Stimulated activated naive CD8-positive, alpha-beta T cell treated with anti-CD3 and anti-CD28 coated beads, Interleukin-15, amount 100 ng/mL, for 72 hours (primary cell): ENCODE data around the gene ARHGAP15.

Experiments
- ATAC-seq: fragments of 150-1000 bp; cut with Tn5 transposase; 2 replicates; pipeline ENCODE4 v1.10.0; 2021; ENCODE audit warnings: mild to moderate bottlenecking, moderate library complexity
- DNase-seq, 2 donors: peaks; one replicate each; pipeline ENCODE4 v3.0.0; 2021 to 2022
- H3K27ac Mint-ChIP-seq, 2 donors: one replicate each; pipeline ENCODE4 v1.8.0; 2022; ENCODE audit warnings: mild to moderate bottlenecking in 2 of 2, mixed read lengths in 2 of 2, moderate library complexity in 2 of 2
- H3K27me3 Mint-ChIP-seq: one replicate; pipeline ENCODE4 v1.8.0; 2022; ENCODE audit warnings: mixed read lengths
- H3K4me1 Mint-ChIP-seq: one replicate; pipeline ENCODE4 v1.8.0; 2022; ENCODE audit warnings: mild to moderate bottlenecking, mixed read lengths
- H3K4me3 Mint-ChIP-seq, 2 donors: one replicate each; pipeline ENCODE4 v1.8.0; 2022; ENCODE audit warnings: mild to moderate bottlenecking in 2 of 2, mixed read lengths in 2 of 2, moderate library complexity in 1 of 2
- H3K9me3 Mint-ChIP-seq, 2 donors: one replicate each; pipeline ENCODE4 v1.8.0; 2022; ENCODE audit warnings: mixed read lengths in 2 of 2

Gene ARHGAP15

DNA sequence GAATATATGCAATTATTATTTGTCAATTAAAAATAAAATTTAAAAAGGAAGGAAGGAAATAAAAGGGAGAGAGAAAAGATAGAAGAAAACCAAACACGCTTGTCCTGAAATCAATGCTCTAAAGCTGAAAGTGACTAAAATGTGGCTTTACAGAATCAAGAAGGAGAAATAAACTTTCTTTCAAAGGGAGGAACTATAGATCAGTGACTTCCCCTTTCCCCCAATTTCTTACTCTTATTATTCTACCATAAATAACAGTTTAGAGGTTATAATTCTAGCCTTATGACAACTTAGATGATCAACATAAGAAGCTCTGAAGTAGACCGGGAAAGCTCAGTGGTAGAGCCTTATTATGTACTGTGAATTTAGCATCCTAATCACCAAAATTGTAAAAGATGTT, 122.5 kb downstream of the ARHGAP15 start:
- H3K9me3 Mint-ChIP-seq: no peaks in the 10 kb centered on the region
- DNase-seq (no peak), ATAC-seq (no peak)
- peak overlapping the region in 1 of 2 donors; percentile 81 for H3K27ac Mint-ChIP-seq
- H3K27me3 Mint-ChIP-seq: no peaks in the 10 kb centered on the region
- H3K4me1 Mint-ChIP-seq: peaks cover 47% of the 10 kb centered on the region
- H3K4me3 Mint-ChIP-seq: peak overlapping the region; percentile 33 to 70

DNA sequence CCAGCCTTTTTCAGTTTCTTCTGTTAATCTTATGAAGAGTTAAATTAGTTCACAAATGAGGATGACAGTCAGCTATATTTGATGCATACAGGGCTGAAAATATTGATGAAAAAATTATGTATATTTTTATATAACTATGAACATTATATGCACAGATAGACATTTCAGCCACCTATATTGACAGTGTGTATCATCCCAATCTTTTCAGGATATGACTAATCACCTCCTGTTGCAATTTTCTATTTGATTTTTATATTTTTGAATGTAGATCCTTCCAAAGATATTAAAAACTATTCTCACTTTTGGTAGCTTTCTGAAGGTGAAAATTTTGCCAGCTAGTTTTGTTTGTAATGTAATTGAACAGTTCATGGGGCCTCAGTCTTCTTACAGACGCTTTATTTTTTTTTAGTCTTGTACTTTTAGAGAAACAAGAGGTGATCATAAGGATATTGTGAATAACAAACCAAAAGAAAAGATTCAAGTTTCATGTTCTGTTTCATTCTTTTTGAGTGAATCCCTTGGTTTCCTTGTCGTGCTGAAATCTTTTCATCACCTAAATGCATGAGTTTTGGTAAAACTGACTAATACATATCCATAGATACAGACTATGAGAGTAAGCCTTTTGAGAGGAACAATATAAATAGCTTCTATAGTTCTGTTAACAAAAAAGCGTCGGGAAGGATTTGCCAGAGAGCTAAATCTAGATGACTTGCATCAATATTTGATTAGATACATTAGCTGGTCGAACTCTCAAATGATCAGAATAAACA, 123.1 kb downstream of the ARHGAP15 start:
- peak; percentile 54 for ATAC-seq
- H3K4me1 Mint-ChIP-seq: peaks cover 53% of the 10 kb centered on the region

DNA sequence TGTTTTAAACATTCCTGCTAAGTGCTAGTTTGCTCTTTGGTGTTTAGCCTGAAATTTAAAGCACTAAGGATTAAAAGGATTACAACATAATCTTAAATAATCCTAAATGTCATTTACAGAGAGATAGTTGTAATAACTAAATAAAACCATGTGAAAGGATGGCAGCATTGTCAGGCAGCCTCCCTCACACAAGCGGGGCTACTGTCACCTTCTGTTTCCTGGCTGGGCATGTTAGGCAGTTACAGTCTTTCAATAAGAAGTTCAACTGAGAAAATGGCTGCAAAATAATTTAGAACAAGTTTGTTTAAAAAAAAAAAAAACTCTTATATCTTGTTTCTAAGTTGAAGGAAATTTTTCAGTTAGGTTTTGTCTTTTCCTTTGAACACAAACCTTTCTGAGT, 124.9 kb downstream of the ARHGAP15 start:
- ATAC-seq: no peak
- peak in 1 of 2 donors; percentile 19 for DNase-seq
- peak overlapping the region; percentile 41 to 66 for H3K4me3 Mint-ChIP-seq
- H3K4me1 Mint-ChIP-seq: peaks cover 68% of the 10 kb centered on the region
- H3K27me3 Mint-ChIP-seq: no peaks in the 10 kb centered on the region
- H3K27ac Mint-ChIP-seq: peak overlapping the region; percentile 94 to 96
- H3K9me3 Mint-ChIP-seq: no peaks in the 10 kb centered on the region

More for the DNA sequence above, 123.1 kb downstream of the ARHGAP15 start:
- Mint-ChIP-seq H3K27ac (peak overlapping the region; percentile 42 to 94), H3K4me3 (peak overlapping the region; percentile 59 to 79), H3K27me3 (no peaks in the 10 kb centered on the region), H3K9me3 (no peaks in the 10 kb centered on the region)
- DNase-seq: no peak

DNA sequence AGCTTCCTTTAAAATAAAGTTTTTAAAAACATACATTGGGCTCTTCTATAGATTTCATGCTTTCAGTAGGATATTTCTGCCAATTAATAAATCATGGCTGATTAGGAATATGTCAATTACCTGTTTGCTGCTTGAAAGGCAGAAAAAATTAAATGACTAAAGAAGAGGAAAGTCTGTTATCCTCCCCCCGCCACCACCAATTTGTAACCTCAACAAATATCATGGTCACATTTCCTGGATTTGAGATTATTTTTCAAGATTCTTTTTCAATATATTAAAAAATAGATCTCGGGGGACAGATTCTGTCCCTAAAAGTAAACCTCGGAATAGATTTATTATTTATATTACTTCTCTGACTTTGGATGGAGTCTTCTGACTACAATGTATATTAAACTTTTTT, 125.9 kb downstream of the ARHGAP15 start:
- Mint-ChIP-seq H3K4me1 (peaks cover 74% of the 10 kb centered on the region), H3K27me3 (no peaks in the 10 kb centered on the region), H3K27ac (peak overlapping the region in 1 of 2 donors; percentile 86), H3K4me3 (peak overlapping the region; percentile 41 to 88), H3K9me3 (no peaks in the 10 kb centered on the region)
- ATAC-seq: no peak
- no peak for DNase-seq

DNA sequence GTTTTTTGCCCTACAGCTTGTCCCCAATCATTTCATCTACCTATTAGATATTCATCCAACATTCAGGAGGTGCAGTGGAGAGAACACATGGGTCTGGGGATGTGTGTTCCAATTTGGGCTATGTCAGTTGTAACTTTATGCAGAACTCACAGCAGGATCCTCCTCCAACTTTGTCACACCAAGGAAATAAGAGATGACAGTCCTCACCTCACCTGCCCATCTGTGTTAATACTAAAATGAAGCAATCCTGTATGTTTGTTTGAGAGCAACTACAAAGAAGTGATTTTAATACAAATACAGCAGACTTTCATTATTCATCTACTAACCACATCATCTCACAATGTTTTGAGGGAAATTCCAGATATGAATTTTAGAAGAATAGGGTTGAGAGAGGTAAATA, 126.7 kb downstream of the ARHGAP15 start:
- Mint-ChIP-seq H3K9me3 (no peaks in the 10 kb centered on the region), H3K4me1 (peaks cover 73% of the 10 kb centered on the region), H3K27me3 (no peaks in the 10 kb centered on the region), H3K4me3 (peak overlapping the region; percentile 79 to 88), H3K27ac (peak overlapping the region; percentile 95 to 97)
- ATAC-seq: peak; percentile 76
- peak in 1 of 2 donors; percentile 35 for DNase-seq

DNA sequence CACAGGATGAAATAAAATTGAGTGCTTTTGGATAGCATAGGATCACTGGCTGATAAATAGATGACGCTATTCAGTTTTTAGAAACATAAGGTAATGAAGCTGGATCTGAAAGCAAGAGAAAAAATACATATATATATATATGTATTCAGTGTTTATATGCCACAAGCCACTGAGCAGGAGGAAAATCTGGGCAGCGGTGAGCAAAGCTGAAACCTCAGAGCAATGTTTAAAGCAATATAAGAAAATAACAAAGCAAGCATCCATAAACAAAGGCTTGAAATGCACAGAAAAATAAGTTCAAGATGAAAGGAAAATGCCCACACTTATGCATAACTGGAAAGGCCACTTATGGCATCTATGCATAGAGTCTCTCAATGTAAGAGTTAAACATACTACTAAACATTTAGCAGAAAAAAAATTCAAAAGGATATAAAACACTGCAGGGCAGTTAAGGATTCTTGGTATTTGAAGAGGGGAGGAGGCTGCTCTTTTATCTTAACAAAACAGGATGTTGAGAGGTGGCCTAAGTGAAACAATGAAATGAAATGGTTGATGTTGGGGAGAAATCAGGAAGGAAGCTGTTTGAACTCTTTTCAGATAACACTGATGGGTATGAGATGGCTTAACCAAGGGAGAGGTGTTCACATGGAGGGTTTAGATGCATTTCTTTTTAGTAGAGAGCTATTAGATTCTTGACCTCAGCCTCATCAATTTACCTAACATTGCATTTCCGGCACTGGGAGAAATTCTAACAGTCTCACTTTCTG, 129.1 kb downstream of the ARHGAP15 start:
- Mint-ChIP-seq H3K9me3 (peaks cover 0 to 9% of the 10 kb centered on the region in 2 donors), H3K4me3 (peak overlapping the region; percentile 67 to 75), H3K27ac (peak overlapping the region; percentile 71 to 94), H3K4me1 (peaks cover 78% of the 10 kb centered on the region), H3K27me3 (no peaks in the 10 kb centered on the region)
- ATAC-seq (peak; percentile 51), DNase-seq (no peak)

DNA sequence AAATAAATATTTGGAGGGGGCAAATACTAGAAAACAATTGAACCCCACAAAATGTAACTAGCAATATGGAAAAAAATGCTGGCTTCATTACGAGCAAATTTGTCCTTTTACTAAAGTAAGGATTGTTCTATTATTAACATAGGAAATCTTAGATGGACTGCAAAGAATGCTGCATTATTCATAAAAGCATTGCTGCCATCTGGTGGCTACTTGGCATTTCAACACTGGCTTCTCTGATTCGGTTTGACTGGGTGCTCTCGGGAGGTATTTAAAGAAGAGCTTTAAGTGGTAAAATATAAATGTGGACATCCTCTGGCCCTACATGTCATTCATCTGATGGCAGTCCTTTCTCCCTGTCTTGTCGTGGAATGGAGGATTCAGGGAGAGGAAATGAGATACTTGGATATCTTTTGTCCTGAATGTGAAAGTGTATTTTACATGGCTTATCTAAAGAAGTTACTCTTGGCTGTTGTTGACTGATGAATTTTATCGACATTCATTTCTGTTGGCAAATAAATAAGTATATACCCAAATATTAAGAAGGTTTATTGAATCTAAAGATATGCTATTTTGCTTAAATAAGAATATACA, 130.2 kb downstream of the ARHGAP15 start:
- Mint-ChIP-seq H3K4me1 (peaks cover 73% of the 10 kb centered on the region), H3K4me3 (peak overlapping the region; percentile 62 to 67), H3K27me3 (no peaks in the 10 kb centered on the region), H3K9me3 (peaks cover 0 to 9% of the 10 kb centered on the region in 2 donors), H3K27ac (peak overlapping the region; percentile 83 to 94)
- no peak for ATAC-seq
- peak; percentile 52 to 70 for DNase-seq

DNA sequence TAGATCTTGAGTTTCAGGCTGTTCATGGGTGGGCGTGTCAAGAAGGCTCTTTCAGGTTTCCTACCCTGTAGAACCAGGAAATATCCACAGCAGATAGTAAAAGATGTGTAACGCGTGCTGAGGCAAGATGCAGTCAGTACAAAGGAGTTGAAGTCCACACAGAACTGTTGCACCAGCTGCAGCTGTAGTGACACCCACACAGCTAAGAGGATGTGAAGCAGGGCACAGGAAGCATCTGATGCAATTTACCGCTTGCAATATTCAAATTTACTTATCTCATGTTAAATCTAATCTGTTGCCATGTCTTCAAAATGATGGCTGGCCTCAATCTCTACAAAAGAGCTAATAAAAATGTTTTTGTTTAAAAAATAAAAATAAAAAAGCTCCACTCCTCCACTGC, 132.8 kb downstream of the ARHGAP15 start:
- Mint-ChIP-seq H3K27me3 (no peaks in the 10 kb centered on the region), H3K4me1 (peaks cover 58% of the 10 kb centered on the region), H3K4me3 (peak overlapping the region; percentile 60), H3K9me3 (peaks cover 4 to 12% of the 10 kb centered on the region in 2 donors), H3K27ac (peak overlapping the region; percentile 98 to 99)
- DNase-seq: peak; percentile 43 to 80
- ATAC-seq: peak; percentile 94

DNA sequence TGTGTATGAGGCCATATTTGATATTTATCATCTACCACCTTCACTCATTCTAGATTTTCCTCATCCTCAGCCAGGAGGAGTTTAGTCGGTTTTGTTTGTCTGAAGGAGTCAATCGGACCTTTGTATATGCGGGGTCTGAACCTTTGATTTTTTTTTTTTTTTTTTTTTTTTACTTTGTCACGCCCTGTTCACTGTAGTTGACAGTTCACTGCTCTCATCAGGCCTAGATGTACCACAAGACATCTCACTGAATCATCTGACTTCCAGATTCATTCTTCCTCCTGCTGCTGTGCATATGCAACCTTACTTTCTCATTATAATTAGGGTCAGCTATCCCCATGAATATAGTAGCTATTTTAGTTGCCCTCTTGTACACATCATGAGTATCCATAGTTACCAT, 133.2 kb downstream of the ARHGAP15 start:
- H3K4me3 Mint-ChIP-seq: peak overlapping the region; percentile 3 to 45
- peak overlapping the region; percentile 98 to 99 for H3K27ac Mint-ChIP-seq
- peaks cover 58% of the 10 kb centered on the region for H3K4me1 Mint-ChIP-seq
- ATAC-seq (peak; percentile 17), DNase-seq (no peak)
- no peaks in the 10 kb centered on the region for H3K27me3 Mint-ChIP-seq
- peaks cover 7 to 12% of the 10 kb centered on the region in 2 donors for H3K9me3 Mint-ChIP-seq

DNA sequence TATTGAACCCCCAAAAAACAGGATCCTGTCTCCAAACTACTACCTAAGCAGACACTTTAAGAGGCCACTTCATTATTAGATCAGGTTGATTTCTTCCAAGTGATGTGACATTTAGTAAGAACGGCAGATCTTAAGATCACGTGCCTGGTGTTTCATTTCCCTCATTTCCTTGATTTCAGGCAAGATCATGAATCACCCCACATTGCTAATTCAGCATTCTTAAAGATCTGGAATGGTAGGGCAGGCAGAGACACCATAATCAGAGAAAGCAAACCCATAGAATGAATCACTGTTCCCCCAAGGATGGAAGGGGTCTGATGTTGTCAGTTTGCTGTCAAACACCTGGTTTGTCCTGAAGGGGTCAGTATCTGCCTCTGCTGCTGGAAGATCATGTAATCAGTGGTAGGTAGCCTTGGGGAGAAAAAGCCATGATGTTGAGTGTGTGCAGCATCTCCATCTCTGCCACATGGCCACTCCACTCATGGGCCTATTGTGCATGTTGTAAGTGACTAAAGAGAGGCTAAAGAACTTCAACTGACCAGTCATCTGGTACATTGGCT, 133.9 kb downstream of the ARHGAP15 start:
- peaks cover 52% of the 10 kb centered on the region for H3K4me1 Mint-ChIP-seq
- H3K27ac Mint-ChIP-seq: peak overlapping the region; percentile 98 to 99
- ATAC-seq (no peak), DNase-seq (no peak)
- peak overlapping the region; percentile 3 to 45 for H3K4me3 Mint-ChIP-seq
- no peaks in the 10 kb centered on the region for H3K27me3 Mint-ChIP-seq
- peaks cover 7 to 12% of the 10 kb centered on the region in 2 donors for H3K9me3 Mint-ChIP-seq

DNA sequence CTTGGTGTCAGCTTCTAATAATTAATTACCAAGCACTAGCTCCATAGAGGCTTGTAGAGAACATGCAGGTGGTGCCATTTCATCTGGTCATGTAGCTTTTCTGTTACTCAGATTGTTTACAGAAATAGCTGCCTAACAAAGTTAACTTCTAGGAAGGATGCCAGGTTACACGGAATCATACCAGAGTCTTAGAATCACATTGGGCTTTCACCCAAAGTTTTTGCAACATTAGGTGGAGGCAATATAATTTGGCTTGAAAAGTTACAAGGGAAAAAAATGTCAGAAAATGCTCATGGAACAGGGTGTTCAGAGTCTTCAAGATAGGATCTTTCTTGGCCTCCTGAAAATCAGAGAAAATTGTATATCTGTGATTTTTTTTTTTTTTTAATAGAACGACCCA, 135.6 kb downstream of the ARHGAP15 start:
- Mint-ChIP-seq H3K4me3 (no peak overlapping the region), H3K27me3 (no peaks in the 10 kb centered on the region), H3K9me3 (peaks cover 7 to 12% of the 10 kb centered on the region in 2 donors), H3K27ac (no peak overlapping the region), H3K4me1 (peaks cover 38% of the 10 kb centered on the region)
- ATAC-seq (no peak), DNase-seq (no peak)

DNA sequence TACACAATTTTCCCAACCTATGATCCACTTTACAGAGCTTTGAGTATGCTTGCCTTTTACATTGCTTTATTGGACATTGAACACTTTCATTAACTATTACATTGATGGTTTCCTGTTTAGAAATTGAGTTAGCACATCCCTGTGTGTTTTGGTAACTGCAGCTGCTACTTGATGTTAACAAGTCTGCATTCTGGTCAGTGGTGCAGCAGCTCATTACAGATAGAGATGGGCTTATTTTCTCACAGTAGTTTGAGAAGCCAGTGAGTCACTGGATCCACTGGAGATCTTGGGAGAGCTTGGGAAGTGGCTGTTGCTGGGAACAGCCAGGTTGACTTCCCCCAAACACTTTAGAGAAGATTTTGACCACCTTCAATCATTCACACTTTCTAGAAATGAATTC, 150.5 kb downstream of the ARHGAP15 start:
- H3K27me3 Mint-ChIP-seq: no peaks in the 10 kb centered on the region
- H3K4me3 Mint-ChIP-seq: peak overlapping the region in 1 of 2 donors; percentile 36
- no peak for ATAC-seq
- peak overlapping the region in 1 of 2 donors; percentile 83 for H3K27ac Mint-ChIP-seq
- peaks cover 0 to 4% of the 10 kb centered on the region in 2 donors for H3K9me3 Mint-ChIP-seq
- DNase-seq: no peak
- peaks cover 63% of the 10 kb centered on the region for H3K4me1 Mint-ChIP-seq

DNA sequence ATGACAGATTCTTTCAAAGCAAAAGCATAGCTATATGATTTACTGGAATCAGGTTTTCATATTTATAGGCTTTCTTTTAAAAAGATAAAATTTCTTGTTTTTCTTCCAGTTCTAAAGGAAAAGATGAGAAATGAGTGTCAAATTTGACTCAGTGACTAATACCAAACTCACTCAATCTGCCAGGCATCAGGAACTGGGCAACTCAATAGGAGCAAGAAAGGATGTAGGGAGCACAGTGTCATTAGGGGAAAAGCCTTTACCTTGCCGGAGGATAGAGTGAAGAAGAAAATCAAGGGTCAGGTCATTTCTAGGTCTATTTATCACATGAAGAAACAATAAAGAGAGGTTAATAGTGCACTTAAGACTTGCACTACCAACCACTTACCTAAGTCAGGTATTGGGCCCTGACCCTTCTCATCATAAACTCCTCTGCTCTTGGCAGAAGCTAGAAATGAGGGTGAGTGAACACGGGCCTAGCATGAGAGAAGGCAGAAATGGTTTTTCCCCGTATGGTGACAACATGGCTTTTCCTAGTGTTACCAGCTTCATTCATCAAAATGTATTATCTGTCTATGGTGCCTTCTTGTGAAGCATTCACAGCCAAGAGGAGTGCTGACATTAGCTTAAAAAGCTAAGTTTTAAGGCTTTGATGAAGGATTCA, 151.0 kb downstream of the ARHGAP15 start:
- peaks cover 0 to 4% of the 10 kb centered on the region in 2 donors for H3K9me3 Mint-ChIP-seq
- peak overlapping the region in 1 of 2 donors; percentile 83 for H3K27ac Mint-ChIP-seq
- DNase-seq (no peak), ATAC-seq (peak; percentile 48)
- H3K27me3 Mint-ChIP-seq: no peaks in the 10 kb centered on the region
- peak overlapping the region in 1 of 2 donors; percentile 14 for H3K4me3 Mint-ChIP-seq
- peaks cover 58% of the 10 kb centered on the region for H3K4me1 Mint-ChIP-seq

DNA sequence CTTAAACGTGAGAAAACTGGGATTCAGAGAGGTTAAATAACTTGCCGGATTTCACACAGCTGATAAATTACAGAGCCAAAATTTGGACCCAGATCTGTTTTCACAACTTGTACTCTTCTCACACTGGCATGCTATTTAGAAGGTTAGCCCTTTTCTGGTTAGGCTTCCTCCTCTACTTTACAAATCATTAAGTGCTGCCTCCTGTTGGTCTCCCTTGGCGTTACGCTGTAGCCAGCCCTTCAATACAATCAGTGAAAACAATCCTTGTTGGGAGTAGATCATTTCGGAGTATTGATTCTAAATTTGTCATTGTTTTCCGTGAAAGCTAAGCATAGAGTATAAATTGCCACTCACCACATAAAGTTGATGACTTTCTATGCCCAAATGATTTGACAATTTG, 153.5 kb downstream of the ARHGAP15 start:
- H3K4me1 Mint-ChIP-seq: peaks cover 39% of the 10 kb centered on the region
- peak overlapping the region in 1 of 2 donors; percentile 86 for H3K27ac Mint-ChIP-seq
- ATAC-seq (no peak), DNase-seq (no peak)
- H3K9me3 Mint-ChIP-seq: peaks cover 0 to 4% of the 10 kb centered on the region in 2 donors
- no peak overlapping the region for H3K4me3 Mint-ChIP-seq
- no peaks in the 10 kb centered on the region for H3K27me3 Mint-ChIP-seq
